ENCODE measurements around the gene STX10. TPM values are rescaled to one million over a fixed set of nuclear protein-coding genes. Genes with fewer than 3 reads are reported as not detected.
"Not testable (repeated sequence)": the region's sequence is repeated elsewhere in the genome, so short reads cannot be mapped to it uniquely, and the experiment has no call there.

Gene STX10
- total RNA-seq, 6 experiments from 2014 or later = 18.2 to 41.5 (median 23.4) TPM

GRCh38 chr19:13149628-13150186 is 468 bp downstream of the STX10 start:
- DNase-seq = peak; percentile 71 to 79 (median 72)
- peak; percentile 0 to 1 (median 0) for ATAC-seq
- no peaks in the 10 kb centered on the region for H3K9me3 ChIP-seq
- no peaks in the 10 kb centered on the region for H3K27me3 ChIP-seq
- peak overlapping the region; percentile 90 to 99 (median 98) for H3K27ac ChIP-seq
- WGBS (ENCODE audit: insufficient coverage, low coverage, low lambda C conversion rate, missing lambda C conversion rate) = 10% methylated on average over 2 of the region's 46 CpGs
- peak overlapping the region; percentile 73 to 88 (median 77) for H3K4me3 ChIP-seq
- intact Hi-C loops (cut with DNase I) = no loop called here
- TF ChIP-seq, protein P1, sequence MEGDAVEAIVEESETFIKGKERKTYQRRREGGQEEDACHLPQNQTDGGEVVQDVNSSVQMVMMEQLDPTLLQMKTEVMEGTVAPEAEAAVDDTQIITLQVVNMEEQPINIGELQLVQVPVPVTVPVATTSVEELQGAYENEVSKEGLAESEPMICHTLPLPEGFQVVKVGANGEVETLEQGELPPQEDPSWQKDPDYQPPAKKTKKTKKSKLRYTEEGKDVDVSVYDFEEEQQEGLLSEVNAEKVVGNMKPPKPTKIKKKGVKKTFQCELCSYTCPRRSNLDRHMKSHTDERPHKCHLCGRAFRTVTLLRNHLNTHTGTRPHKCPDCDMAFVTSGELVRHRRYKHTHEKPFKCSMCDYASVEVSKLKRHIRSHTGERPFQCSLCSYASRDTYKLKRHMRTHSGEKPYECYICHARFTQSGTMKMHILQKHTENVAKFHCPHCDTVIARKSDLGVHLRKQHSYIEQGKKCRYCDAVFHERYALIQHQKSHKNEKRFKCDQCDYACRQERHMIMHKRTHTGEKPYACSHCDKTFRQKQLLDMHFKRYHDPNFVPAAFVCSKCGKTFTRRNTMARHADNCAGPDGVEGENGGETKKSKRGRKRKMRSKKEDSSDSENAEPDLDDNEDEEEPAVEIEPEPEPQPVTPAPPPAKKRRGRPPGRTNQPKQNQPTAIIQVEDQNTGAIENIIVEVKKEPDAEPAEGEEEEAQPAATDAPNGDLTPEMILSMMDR (IDR thresholded peaks at IDR 0.05) = no peak
- no peak for TF ChIP-seq POLR2A (IDR thresholded peaks at IDR 0.05)
- peaks cover 0 to 5% (median under 1%) of the 10 kb centered on the region in 4 donors for H3K36me3 ChIP-seq
- H3K4me1 ChIP-seq = peaks cover 0 to 10% (median 5%) of the 10 kb centered on the region in 4 donors

- H3K9me3 ChIP-seq; H3K36me3 ChIP-seq; H3K27me3 ChIP-seq; ATAC-seq; intact Hi-C loops (cut with DNase I): not testable (repeated sequence)
- Histone ChIP-seq H3K4me3 (peak overlapping the region; percentile 73 to 88 (median 77)), H3K4me1 (peaks cover 0 to 10% (median 5%) of the 10 kb centered on the region in 4 donors), H3K27ac (peak overlapping the region; percentile 90 to 99 (median 98))
- WGBS (ENCODE audit: insufficient coverage, low coverage, low lambda C conversion rate, missing lambda C conversion rate) = 16% methylated on average over 14 of the region's 17 CpGs
- peak in 2 of 3 donors; percentile 59 to 75 for DNase-seq
Measured at GRCh38 chr19:13149173-13149627, 975 bp downstream of the STX10 start.

GRCh38 chr19:13146763-13147563 is 3.2 kb downstream of the STX10 start:
- intact Hi-C loops (cut with DNase I) = no loop called here
- DNase-seq = peak in 1 of 3 donors; percentile 51
- Histone ChIP-seq H3K4me3 (no peak overlapping the region), H3K9me3 (no peaks in the 10 kb centered on the region), H3K27ac (no peak overlapping the region), H3K4me1 (peaks cover 0 to 10% (median 5%) of the 10 kb centered on the region in 4 donors), H3K36me3 (peaks cover 0 to 13% (median 3%) of the 10 kb centered on the region in 4 donors), H3K27me3 (no peaks in the 10 kb centered on the region)
- TF ChIP-seq, protein P1 (IDR thresholded peaks at IDR 0.05) = no peak
- TF ChIP-seq POLR2A (IDR thresholded peaks at IDR 0.05) = no peak
- no peak for ATAC-seq
- 64% methylated on average over 8 of the region's 16 CpGs for WGBS (ENCODE audit: insufficient coverage, low coverage, low lambda C conversion rate, missing lambda C conversion rate)

- H3K27ac ChIP-seq = no peak overlapping the region
- intact Hi-C loops (cut with DNase I) = no loop called here
- TF ChIP-seq POLR2A (IDR thresholded peaks at IDR 0.05) = no peak
- TF ChIP-seq, protein P1 (IDR thresholded peaks at IDR 0.05) = no peak
- ATAC-seq (no peak), DNase-seq (no peak)
- no peak overlapping the region for H3K4me3 ChIP-seq
- peaks cover 0 to 31% (median 7%) of the 10 kb centered on the region in 4 donors for H3K36me3 ChIP-seq
- H3K9me3 ChIP-seq = no peaks in the 10 kb centered on the region
- no peaks in the 10 kb centered on the region for H3K27me3 ChIP-seq
- H3K4me1 ChIP-seq = no peaks in the 10 kb centered on the region
- 48% methylated on average over 4 of the region's 11 CpGs for WGBS (ENCODE audit: insufficient coverage, low coverage, low lambda C conversion rate, missing lambda C conversion rate)
Measured at GRCh38 chr19:13139633-13140311, 10.4 kb downstream of the STX10 start.
